Transverse colon (tissue), 4 donors: ENCODE data around the gene TXNDC12. TPM values are rescaled to one million over a fixed set of nuclear protein-coding genes. Genes with fewer than 3 reads are reported as not detected.
"Not testable (repeated sequence)": the region's sequence is repeated elsewhere in the genome, so short reads cannot be mapped to it uniquely, and the experiment has no call there.

Experiments used
- DNase-seq: peaks from one replicate; pipeline ENCODE4 v3.0.0-alpha.2; 2019
- H3K27ac ChIP-seq, 4 donors: fragments of 200-600 bp; sonication (generic); 2 replicates each; pipeline ENCODE4 v1.5.1; 2016 to 2018; ENCODE audit warnings: inconsistent platforms in 4 of 4
- H3K27me3 ChIP-seq: fragments of 200-600 bp; sonication (generic); 2 replicates; pipeline ENCODE4 v1.5.1; 2017; ENCODE audit warnings: inconsistent platforms
- H3K36me3 ChIP-seq, 4 donors: fragments of 200-600 bp; sonication (generic); 2 replicates each; pipeline ENCODE4 v1.5.1; 2017 to 2019; ENCODE audit warnings: inconsistent platforms in 4 of 4
- H3K4me1 ChIP-seq, 4 donors: fragments of 200-600 bp; sonication (generic); 2 replicates each; pipeline ENCODE4 v1.5.1; 2017 to 2020; ENCODE audit warnings: inconsistent platforms in 4 of 4
- H3K4me3 ChIP-seq, 4 donors: fragments of 200-600 bp; sonication (generic); 1 replicate in 1 of 4; 2 replicates in 3 of 4; pipeline versions ENCODE4 v1.5.1 to v1.6.1; 2017 to 2019; ENCODE audit warnings: inconsistent platforms in 4 of 4
- H3K9me3 ChIP-seq, 2 donors: fragments of 200-600 bp; sonication (generic); 2 replicates each; pipeline ENCODE4 v1.5.1; 2017 to 2019; ENCODE audit warnings: inconsistent platforms in 2 of 2
- EP300 ChIP-seq: sonication (generic); formaldehyde crosslinking; IDR thresholded peaks from one replicate; pipeline ENCODE4 v1.6.1; 2017; ENCODE audit warnings: antibody characterized with exemption, low read depth
- POLR2A ChIP-seq: fragments of 450-650 bp; IDR thresholded peaks from one replicate; pipeline ENCODE4 v1.6.1; 2016; ENCODE audit warnings: antibody characterized with exemption, mild to moderate bottlenecking, moderate library complexity
- POLR2AphosphoS5 ChIP-seq, 3 donors: sonication (generic); formaldehyde crosslinking; IDR thresholded peaks; one replicate each; pipeline ENCODE4 v1.6.1; 2016; ENCODE audit warnings: antibody characterized with exemption in 3 of 3
- WGBS, 2 donors: methylation state at CpG; one replicate each; pipeline ENCODE4 v1.1.5; 2018; ENCODE audit warnings: low coverage in 1 of 2; 5-methylcytosine and 5-hydroxymethylcytosine counted together
- in situ Hi-C, 4 donors: fragments of 200-750 bp; cut with MboI; loops; one replicate each; pipeline versions ENCODE4 v1.15.0 to v1.15.1; 2017; ENCODE audit warnings: low sequenced_read_pairs in 3 of 4, low pct_ligation_motif_present in 1 of 4, low pct_unique_long_range_greater_than_20kb in 1 of 4
- intact Hi-C: fragments of 100-400 bp; cut with DNase I; formaldehyde crosslinking; loops from one replicate; pipeline ENCODE4 v1.15.1; 2023; ENCODE audit warnings: low total_unique reads
- total RNA-seq, 4 donors: library from RNA; depleted of rRNA; stranded (reverse); fragments of >200 nt; gene quantifications; one replicate each; pipeline ENCODE4 v1.1.0, GENCODE V29; 2016
- TF ChIP-seq, protein P1 (sequence below), 5 experiments: fragments of 200-600 bp in 3 of 5; fragments of 450-650 bp in 2 of 5; sonication (generic) in 3 of 5; IDR thresholded peaks; 1 replicate in 2 of 5; 2 replicates in 3 of 5; pipeline ENCODE4 v1.5.1; 2016 to 2017; ENCODE audit warnings: antibody characterized with exemption in 5 of 5, inconsistent platforms in 3 of 5, mild to moderate bottlenecking in 2 of 5, moderate library complexity in 1 of 5

TXNDC12 gene
- total RNA-seq, 4 donors from 2014 or later = 31.4 to 103 (median 35.0) TPM

GRCh38 chr1:52033190-52034049 is 21.6 kb downstream of the TXNDC12 start, which contains the start of gene KTI12:
TSS of gene KTI12 (minus strand) at chr1:52033810. CDS start at chr1:52033761, 49 bp downstream.
- intact Hi-C loops = no loop called here
- no peaks in the 10 kb centered on the region for H3K36me3 ChIP-seq
- H3K4me3 ChIP-seq = peak within 1 kb of the TSS; percentile 55 to 83 (median 76)
- in situ Hi-C loops = no loop called here
- peak within 1 kb of the TSS; percentile 88 to 97 (median 92) for H3K27ac ChIP-seq
- peak; percentile 89 for DNase-seq
- H3K9me3 ChIP-seq = no peaks in the 10 kb centered on the region
- H3K27me3 ChIP-seq = no peaks in the 10 kb centered on the region
- TF ChIP-seq, protein P1, sequence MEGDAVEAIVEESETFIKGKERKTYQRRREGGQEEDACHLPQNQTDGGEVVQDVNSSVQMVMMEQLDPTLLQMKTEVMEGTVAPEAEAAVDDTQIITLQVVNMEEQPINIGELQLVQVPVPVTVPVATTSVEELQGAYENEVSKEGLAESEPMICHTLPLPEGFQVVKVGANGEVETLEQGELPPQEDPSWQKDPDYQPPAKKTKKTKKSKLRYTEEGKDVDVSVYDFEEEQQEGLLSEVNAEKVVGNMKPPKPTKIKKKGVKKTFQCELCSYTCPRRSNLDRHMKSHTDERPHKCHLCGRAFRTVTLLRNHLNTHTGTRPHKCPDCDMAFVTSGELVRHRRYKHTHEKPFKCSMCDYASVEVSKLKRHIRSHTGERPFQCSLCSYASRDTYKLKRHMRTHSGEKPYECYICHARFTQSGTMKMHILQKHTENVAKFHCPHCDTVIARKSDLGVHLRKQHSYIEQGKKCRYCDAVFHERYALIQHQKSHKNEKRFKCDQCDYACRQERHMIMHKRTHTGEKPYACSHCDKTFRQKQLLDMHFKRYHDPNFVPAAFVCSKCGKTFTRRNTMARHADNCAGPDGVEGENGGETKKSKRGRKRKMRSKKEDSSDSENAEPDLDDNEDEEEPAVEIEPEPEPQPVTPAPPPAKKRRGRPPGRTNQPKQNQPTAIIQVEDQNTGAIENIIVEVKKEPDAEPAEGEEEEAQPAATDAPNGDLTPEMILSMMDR (IDR thresholded peaks at IDR 0.05) = no peak
- TF ChIP-seq POLR2A = peak; percentile 77
- TF ChIP-seq POLR2AphosphoS5 (IDR thresholded peaks at IDR 0.05) = peak; percentile 74 to 91 (median 91)
- TF ChIP-seq EP300 = no peak
- WGBS, 2 donors = 3 to 69% methylated on average over 2 to 65 of the region's 78 CpGs
- H3K4me1 ChIP-seq = peaks cover 20 to 56% (median 35%) of the 10 kb centered on the region in 4 donors

- DNase-seq = peak; percentile 58
- WGBS, 2 donors = 0% methylated on average over 22 of the region's 24 CpGs; no CpG with 5 or more reads in 1 of the 2 donors
- intact Hi-C loops (no loop called here), in situ Hi-C loops (no loop called here)
- Histone ChIP-seq H3K36me3 (no peaks in the 10 kb centered on the region), H3K4me1 (peaks cover 20 to 56% (median 32%) of the 10 kb centered on the region in 4 donors), H3K27ac (peak overlapping the region; percentile 88 to 97 (median 92)), H3K9me3 (no peaks in the 10 kb centered on the region), H3K4me3 (peak overlapping the region; percentile 55 to 83 (median 76)), H3K27me3 (no peaks in the 10 kb centered on the region)
- TF ChIP-seq POLR2AphosphoS5 (IDR thresholded peaks at IDR 0.05) = no peak
- TF ChIP-seq POLR2A = no peak
- TF ChIP-seq EP300 = no peak
- TF ChIP-seq, protein P1 (IDR thresholded peaks at IDR 0.05) = no peak
Measured at GRCh38 chr1:52032785-52033131, 22.2 kb downstream of the TXNDC12 start.

DNA sequence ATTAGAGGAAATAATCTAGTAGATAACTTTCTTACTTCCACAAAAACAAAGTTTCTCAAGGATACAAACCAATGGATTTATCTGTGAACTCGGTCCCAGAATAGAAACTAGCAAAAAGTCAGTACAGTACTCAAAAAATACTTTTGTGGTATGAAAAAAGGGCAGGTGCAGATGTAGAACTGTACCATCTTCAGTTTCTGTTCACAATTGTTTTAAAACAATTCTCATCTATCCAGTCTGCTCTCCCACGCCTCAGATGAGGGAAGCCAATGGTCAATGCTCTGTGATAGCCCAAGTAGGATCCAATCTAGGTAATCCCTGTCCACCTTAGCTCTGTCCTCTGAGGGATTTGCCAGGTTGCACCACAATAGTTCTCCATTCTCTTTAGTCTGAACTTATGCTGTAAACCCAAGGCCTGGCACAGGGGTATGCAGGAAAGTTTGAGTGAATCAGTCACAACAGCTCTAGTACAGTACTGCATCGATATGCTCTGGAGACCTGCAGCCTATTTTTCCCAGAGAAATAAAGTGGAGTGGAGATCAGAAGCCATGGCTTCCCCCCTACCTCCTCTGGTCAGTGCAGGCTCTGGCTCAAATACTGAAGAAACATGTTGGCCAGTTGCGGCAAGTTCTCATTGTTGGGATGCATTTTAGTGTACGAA is 22.7 kb downstream of the TXNDC12 start:
- Histone ChIP-seq H3K27ac (peak overlapping the region; percentile 88 to 97 (median 92)), H3K36me3 (no peaks in the 10 kb centered on the region), H3K27me3 (no peaks in the 10 kb centered on the region), H3K9me3 (no peaks in the 10 kb centered on the region), H3K4me1 (peaks cover 20 to 52% (median 30%) of the 10 kb centered on the region in 4 donors), H3K4me3 (peak overlapping the region; percentile 55 to 83 (median 76))
- in situ Hi-C loops = no loop called here
- intact Hi-C loops = no loop called here
- TF ChIP-seq POLR2AphosphoS5 (IDR thresholded peaks at IDR 0.05) (no peak), EP300 (no peak), POLR2A (no peak)
- TF ChIP-seq, protein P1 (IDR thresholded peaks at IDR 0.05) = no peak
- no peak for DNase-seq
- WGBS, 2 donors = 32 to 42% methylated on average over 2 to 5 of the region's 5 CpGs

- DNase-seq, intact Hi-C loops, H3K4me3 ChIP-seq, H3K9me3 ChIP-seq, in situ Hi-C loops, H3K27me3 ChIP-seq: not testable (repeated sequence)
- Histone ChIP-seq H3K27ac (peak overlapping the region in 1 of 4 donors; percentile 2), H3K36me3 (peaks cover 0 to 13% (median 3%) of the 10 kb centered on the region in 4 donors), H3K4me1 (peaks cover 18 to 49% (median 27%) of the 10 kb centered on the region in 4 donors)
- WGBS, 2 donors = 59 to 100% methylated on average over 3 to 5 of the region's 5 CpGs
Measured at GRCh38 chr1:52028839-52029238, 26.2 kb downstream of the TXNDC12 start.
